HG02623 (cell line): Measurements from ENCODE around the gene ZNF24.

ENCODE experiments used
- ATAC-seq: cut with Tn5 transposase; IDR thresholded peaks from one replicate; pipeline ENCODE4 v1.9.1; 2021; ENCODE audit warnings: moderate library complexity; ENCODE audit not compliant: unreplicated experiment

ZNF24 gene

DNA sequence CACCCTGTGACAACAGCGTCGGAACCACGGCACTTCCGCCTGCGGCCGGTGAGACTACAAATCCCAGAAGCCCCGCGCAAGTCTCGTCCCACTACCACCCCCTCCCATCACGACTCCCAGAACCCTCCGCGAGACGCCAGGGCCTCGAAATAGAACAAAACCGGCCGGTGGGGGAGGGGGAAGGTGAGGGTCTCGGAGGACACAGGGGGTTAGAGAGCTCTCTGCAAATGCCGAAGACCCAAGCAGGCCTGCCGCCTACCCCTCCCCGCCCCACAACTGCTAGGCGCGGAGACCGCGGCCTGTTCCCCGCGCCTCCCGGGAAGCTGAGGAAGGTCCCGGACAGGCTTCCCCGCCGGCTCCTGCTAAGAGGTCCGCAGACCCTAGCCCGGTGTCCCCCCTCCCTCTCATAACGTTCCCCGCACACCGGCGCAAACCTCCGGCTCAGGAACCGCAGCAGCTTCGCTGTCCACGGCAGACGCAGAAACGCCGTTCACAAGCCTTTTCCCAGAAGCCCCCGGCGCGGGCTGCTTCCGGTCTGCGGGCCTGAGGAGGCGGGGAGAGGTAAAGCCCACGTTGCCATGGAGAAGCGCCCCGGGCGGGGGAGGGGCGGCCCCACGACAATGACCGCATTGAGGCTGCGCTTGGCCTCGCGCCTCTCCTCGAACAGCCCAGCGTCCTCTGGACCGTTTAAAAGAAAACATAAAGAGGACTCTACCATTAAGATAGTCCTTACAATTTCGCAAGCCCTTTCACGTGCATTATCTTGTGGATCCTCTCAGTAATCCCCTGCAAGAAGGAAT is at the start of gene ZNF24:
Gene ZNF24, minus strand, starts transcription at position 485 of the 800 bp plus-strand sequence. CDS start 3,770 bp downstream, outside the sequence.
- ATAC-seq = peak; percentile 90

DNA sequence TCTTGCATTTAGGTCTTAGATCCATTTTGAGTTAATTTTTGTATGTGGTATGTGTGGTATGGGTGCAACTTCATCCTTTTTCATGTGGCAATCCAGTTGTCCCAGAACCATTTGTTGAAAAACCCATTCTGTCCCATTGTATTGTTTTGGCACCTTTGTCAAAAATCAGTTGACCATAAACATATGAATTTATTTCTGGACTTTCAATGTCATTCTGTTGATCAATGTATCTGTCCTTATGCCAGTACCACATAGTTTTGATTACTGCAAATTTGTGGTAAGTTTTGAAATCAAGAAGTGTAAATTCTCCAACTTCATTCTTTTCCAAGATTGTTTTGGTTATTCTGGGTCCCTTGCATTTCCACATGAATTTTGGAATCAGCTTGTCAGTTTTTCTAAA is 49.5 kb upstream of the ZNF24 start:
- no peak for ATAC-seq

DNA sequence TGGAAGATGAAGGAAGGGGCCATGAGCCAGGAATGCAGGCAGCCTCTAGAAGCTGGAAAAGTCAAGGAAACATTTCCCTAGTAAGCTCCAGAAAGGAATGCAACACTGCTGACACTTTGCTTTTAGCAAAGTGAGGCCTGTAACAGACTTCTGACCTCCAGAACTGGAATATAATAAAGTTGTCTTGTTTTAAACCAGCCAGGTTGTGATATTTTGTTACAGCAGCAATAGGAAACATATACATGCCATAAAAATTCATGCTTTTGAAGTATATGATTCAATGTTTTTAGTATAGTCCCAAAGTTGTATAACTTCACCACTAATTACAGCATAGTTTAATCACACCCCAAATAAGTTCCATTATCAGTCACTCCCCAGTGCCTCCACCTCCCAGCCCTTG is 48.2 kb upstream of the ZNF24 start:
- no peak for ATAC-seq

DNA sequence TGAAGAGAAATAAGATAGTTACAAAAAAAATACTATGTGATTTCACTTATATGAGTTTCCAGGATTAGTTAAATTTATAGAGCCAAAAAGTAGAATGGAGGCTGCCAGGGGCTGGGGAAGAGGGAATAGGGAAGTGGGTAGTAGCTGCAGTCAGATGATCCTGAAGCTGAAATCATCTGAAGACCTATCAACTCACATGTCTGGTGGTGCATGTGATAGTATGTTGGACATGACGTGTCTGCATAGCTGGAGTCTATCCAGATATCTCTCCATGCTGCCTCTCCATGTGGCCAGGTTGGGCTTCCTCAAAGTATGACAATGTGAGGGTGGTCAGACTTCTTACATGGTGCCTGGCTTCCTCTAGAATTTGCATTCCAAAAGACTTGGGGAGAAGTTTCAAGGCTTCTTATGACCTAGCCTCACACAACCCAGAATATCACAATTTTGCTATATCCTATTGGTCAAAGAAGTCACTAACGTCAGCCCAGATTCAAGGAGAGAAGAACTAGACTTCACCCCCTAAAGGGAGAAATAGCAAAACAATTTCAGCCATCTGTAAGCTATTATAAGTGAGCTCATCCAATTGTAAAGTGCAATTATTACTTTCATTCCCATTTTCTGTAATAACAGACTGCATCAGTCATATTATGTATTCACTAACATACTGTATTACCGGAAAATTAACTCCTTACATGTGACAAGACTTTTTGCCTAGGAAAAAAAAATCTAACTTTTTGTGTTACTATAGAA is 46.9 kb upstream of the ZNF24 start:
- ATAC-seq = no peak

DNA sequence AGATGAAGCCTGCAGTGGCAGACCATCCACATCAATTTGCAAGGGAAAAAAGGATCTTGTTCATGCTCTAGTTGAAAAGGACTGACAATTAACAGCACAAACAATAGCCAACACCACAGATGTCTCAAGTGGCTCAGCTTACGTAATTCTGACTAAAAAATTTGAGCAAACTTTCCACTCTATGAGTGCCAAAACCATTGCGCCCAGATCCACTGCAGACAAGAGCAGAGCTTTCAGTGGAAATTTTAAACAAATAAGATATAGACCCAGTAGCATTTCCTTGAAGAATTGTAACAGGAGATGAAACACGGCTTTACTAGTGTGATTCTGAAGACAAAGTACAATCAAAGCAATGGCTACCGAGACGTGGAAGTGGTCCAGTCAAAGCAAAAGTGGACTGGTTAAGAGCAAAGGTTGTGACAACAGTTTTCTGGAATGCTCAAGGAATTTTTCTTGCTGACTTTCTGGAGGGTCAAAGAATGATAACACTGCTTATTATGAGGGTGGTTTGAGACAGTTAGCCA is 44.9 kb upstream of the ZNF24 start:
- no peak for ATAC-seq

DNA sequence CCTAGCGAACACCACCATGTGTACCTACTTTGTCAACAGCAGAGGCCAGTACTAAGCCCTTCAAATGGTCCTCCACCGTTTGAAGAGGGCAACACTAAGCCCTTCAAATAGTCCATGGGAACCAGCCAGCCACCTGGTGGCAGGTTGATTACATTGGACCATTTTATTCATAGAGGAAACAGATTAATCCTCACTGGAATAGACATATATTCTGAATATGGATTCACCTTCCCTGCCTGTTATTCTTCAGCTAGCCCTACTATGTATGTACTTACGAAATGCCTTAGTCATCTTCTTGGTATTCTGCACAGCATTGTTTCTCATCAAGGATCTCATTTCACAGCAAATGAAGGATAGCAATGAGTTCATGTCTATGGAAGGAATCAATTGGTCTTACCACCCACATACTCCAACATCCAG is 42.9 kb upstream of the ZNF24 start:
- no peak for ATAC-seq

DNA sequence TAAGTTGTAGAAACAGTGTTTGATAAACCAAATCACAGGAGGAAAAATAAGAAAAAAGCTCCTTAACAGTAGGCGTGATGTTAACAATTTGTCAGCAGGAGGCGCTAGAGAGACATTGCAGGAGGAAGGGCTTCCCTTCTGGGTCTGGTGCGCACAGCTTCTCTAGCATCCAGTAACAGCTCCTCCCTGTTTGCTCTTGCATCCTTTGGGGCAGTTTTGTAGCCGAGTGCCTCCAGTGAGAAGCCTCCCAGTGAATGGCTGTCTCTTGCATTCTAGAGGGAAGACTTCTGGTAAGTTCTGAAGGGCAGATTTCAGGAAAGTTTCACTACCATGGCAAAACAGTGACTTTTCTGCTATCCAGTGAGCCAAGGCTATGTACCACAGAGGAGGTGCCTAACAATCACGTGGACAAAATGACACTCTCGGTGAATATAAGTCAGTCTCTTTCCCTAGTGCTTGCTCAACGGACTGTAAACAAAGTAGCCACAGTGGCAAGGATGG is 42.4 kb upstream of the ZNF24 start:
- no peak for ATAC-seq

DNA sequence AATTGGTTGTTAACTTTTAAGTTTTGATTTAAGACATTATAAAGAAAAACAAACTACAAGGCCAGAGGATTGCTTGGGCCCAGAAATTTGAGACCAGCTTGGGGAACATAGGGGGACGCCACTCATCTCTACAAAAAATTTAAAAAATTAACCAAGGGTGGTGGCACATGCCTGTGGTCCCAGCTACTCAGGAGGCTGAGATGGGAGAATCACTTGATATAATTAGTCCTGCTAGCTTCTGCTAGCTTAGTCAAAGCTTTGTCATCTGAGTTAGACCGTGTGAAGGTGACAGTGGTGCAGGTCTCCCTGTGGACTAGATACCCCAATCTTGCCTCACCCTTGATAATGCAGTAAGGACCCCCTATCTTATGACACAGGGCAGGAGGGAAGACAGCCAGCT is 38.9 kb upstream of the ZNF24 start:
- ATAC-seq = no peak

DNA sequence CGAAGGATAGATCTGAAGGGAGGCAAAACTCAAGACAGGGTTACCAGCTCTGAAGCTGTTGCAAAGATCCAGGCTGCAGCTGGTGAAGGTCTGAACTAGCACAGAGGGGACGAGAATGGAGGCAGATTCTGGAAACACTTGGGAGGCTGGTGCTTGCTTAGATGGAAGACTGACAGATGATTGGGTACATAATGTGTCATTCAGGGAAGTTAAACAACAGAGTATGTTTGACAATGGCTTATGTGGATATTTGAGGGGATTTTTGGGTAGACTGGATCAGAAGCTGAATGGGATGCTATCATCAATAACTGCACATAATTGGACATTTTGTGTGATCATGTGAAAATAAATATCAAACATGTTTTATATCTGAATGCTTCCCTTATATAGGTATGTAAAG is 35.2 kb upstream of the ZNF24 start:
- ATAC-seq = no peak

DNA sequence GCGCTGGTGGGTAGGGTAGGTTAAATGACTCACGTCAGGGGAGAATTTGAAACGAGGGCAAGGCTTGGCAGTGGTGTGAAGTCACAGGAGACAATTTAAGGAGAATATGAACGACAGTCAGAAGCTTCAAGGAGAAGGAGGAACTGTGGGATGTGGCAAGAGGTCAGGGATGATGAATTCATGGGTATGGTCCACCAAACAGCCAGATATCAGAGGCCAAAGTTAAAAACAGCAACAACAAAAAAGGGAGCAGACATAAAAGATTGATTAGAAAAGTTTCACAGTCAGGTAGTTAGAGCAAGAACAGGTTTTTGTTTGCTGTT is 34.3 kb upstream of the ZNF24 start:
- ATAC-seq = no peak

DNA sequence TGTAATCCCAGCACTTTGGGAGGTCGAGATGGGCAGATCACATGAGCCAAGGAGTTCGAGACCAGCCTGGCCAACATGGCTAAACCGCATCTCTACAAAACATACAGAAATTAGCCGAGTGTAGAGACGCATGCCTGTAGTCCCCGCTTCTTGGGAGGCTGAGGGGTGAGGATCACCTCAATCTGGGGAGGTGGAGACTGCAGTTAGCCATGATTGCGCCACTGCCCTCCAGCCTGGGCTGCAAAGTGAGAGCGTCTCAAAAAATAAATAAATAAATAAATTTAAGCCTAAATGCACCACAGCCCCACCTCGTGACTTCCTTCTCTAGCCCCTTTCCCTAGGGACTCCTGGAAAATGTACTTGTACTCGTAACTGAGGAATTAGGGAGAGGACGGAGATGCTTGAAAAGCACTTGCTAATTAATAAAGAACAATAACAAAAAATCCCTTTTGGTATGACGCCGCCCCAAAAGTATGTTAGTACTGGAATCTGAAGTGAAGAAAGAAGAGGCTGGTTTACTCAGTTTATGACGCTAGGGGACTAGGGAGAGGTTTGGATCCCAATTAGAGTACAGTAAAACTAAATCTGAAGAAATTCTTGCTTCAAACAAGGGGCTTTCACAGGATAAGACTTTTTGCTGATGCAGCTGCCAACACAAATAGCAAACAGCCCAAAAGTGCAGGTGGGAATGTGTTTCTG is 33.8 kb upstream of the ZNF24 start:
- ATAC-seq = no peak

DNA sequence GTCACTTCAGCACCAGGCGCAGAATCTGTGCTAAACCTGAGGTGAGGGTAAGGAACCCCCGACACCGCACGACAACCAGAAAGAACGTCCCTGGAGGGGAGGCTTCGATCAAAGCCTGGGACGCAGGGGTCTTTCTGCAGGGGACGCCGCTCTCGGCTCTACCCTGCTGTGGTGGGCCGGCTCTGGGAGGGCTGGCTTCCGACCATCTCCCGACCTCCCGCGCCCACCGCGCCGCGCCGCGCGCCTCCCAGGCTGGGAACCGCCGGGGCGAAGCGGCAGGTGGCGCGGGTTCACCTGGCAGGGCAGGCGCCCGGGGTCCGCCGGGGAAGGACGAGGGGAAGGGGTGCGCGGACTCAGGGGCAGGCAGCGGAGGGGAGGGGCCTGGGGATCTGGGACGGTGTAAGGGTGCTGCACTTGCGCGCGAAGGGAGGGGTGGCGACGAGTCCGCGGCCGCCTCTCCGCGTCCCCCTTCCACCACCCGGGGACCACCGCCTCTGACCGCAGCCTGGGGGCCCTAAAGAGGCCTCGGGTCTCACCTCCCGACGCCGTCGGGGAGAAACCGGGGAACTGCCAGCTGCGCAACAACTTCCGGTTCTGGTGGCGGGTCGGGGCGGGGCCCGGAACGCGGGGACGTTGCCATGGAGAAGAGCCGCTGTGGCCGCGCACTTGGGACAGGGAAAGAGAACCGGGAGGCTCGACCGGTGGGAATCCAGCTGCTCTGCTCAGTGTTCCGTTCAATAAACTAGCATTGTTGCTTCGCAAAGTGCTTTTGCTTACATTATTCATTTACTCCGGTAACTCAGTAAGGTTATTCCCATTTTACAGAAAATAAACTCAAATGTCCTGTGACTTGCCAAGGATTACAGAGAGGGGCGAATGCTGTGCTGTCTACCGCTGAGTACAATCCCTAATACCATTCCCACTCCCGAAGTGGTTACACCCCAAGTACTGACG is 32.8 kb upstream of the ZNF24 start, which contains the start of gene ZNF396:
Gene ZNF396, minus strand, starts transcription at position 596 of the 954 bp plus-strand sequence. CDS start 3,045 bp downstream, outside the sequence.
- peak; percentile 85 for ATAC-seq

DNA sequence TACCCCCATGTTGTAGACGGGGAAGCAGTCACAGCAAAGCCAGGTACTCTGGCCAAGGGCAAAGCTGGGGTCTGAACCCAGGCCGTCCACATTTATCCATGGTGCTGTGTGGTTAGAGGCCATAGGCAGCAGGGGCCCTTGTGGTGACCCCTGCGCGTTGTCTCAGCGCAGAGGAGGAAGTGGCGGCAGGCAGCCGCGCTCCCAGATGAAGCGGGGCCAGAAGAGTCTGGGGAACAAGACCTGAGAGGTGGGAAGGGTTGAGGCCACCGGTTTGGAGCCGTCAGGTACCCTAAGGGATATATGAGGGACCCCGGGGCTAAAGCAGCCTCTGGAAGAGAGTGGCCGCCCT is 32.1 kb upstream of the ZNF24 start:
- peak; percentile 43 for ATAC-seq

DNA sequence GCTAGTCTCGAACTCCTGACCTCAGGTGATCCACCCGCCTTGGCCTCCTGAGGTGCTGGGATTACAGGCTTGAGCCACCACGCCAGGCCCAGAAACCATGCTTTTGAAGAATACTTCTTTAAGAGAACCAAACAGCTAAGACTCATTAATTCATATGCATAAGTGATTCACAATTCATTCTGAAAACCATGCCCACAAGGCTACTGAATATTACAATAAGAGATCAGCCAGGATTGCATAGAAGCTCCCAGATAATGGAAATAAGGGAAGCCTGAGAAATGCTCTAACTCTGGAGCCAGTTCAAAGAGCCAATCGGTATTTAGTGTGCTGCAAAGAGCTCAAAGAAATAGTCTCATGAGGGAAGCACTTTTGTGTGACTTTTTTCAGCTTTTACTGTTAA is 30.5 kb upstream of the ZNF24 start:
- ATAC-seq = no peak

DNA sequence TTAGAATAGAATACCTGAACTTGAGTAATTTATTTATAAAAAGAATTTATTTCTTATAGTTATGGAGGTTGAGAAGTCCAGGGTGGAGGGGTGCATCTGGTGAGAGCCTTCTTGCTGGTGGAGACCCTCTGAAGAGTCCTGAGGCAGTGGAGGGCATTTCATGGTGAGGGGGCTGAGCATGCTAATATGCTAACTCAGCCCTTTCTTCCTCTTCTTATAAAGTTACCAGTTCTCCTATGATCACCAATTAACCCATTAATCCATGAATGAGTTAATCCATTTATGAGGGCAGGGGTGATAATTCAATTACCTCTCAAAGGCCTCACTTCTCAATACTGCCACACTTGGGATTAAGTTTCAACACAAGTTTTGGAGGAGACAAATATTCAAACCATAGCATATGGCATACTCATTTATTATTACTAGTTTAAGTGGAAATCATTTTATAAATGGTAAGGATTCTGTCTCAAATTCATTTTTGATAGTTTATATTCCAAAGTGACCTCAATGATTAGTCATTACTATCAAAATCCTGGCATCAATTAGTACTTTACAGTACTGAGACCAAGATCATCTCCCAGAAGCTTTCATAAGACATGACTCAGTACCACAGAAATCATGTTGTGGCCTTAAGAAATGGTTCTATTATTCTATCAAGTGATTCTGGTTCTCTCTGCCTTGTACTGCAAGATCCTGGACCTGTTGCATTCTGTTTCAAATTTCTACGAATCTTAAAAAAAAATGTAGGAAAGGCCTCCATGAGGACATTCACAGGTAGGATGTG is 27.4 kb upstream of the ZNF24 start:
- no peak for ATAC-seq

DNA sequence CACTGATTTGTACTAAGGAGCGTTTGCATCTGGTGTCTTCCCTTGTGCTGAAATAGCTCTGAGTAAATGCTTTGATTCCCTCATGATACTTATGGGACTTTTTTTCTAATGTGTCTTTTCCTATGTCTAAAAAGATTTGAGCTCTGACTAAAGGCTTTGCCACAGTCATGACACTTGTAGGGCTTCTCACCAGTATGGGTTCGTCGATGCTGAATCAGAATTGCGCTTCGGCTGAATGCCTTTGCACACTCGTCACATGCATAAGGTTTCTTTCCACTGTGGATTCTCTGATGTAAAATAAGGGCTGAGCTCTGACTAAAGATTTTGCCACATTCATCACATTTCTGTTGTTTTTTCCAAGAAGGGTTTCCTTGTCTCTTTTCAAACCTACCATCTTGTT is 24.9 kb upstream of the ZNF24 start:
- no peak for ATAC-seq

DNA sequence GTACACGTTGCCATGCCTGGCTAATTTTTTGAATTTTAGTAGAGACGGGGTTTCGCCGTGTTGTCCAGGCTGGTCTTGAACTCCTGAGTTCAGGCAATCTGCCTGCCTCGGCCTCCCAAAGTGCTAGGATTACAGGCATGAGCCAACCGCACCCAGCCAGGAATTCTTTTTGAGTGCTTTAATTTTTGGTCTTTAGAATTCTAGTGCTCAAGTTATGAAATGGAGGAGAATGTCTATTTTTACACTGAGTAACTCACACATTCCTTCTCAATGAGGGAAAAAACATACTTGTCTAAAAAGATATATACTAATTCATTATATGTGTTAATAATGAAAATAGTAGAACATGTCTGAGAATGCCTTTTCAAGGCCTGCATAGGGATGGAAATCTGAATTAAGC is 24.4 kb upstream of the ZNF24 start:
- no peak for ATAC-seq

DNA sequence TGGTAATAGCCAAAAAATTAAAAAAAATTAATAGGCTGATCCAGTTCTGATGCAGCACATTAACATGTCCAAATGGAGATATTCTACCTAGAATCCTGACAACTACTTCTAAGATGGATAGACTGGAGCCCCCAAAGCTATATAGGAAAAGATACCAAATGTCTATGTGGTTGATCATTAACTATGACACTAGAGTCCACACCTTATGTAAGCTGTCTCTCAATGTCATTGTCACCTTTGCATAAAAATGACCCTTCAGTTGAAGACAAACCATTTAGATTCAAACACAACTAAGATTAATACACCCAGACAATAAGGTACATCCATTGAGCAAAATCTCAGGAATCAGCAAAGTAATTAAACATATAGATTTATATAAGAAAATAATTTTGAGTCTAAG is 18.3 kb upstream of the ZNF24 start:
- ATAC-seq = no peak

DNA sequence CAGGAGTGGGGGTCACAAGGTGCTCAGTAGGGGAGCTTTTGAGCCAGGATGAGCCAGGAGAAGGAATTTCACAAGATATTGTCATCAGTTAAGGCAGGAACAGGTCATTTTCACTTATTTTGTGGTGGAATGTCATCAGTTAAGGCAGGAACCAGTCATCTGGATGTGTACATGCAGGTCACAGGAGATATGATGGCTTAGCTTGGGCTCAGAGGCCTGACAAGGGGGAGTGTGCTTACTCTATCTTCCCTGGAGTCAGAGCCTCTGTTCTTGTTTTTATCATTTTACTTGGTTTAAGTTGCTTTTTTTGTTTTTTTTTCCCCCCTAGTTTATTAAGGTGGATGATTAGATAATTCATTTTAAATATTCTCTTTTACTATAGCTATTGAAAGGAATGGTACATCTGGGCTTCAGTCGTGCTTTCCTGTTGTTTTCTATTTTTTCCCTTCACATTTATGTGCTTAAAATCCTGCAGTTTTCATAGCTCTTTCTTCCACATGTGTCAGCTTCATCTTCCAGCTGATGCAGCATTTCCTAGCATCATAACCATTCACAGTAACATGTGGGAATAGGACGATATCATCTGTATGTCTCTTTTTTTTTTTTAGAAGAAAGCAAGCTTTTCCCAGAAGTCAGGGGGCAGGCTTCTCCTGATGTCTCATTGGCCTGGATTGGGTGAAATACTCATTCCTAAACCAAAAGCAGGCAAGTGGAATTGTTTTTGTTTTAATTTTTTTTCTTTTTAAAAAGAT is 17.5 kb upstream of the ZNF24 start:
- ATAC-seq = no peak
